HCT116 (cell line): ENCODE data around the gene POU5F1. TPM values are rescaled to one million over a fixed set of nuclear protein-coding genes. Genes with fewer than 3 reads are reported as not detected.

Experiments used
- ATAC-seq: fragments of 200-7000 bp; cut with Tn5 transposase; 2 replicates; pipeline ENCODE4 v1.9.1; 2020; ENCODE audit warnings: mild to moderate bottlenecking, moderate library complexity
- BruUV-seq: library from RNA; stranded (reverse); fragments of 400-500 nt; replicated peaks from 2 replicates; lab custom pipeline; 2021; lab: Mats Ljungman, UMichigan
- CTCF ChIA-PET: fragments of 300-600 bp; sonication (Branson Sonifier 250); formaldehyde crosslinking; loops from one replicate; lab custom pipeline; 2021; ENCODE audit warnings: antibody characterized with exemption; lab: Charles Lee
- POLR2A ChIA-PET: fragments of 300-600, 350-600 bp; sonication (Branson Sonifier 250); formaldehyde crosslinking; loops from one replicate; lab custom pipeline; 2021; ENCODE audit warnings: antibody characterized with exemption; lab: Charles Lee
- RAD21 ChIA-PET, 2 experiments: fragments of 300-600 bp; sonication (Branson Sonifier 250); formaldehyde crosslinking; loops; one replicate each; lab custom pipeline; 2023; ENCODE audit warnings: low total read pairs in 2 of 2; ENCODE audit not compliant: uncharacterized antibody in 2 of 2, unreplicated experiment in 2 of 2, low non-redundant PET in 1 of 2; lab: Charles Lee
- DNase-seq: peaks from one replicate; pipeline ENCODE4 v3.0.0-alpha.2; 2010; ENCODE audit warnings: low read depth, low spot score
- H2AFZ ChIP-seq: fragments of 200-600 bp; shearing (Covaris generic), sonication (generic); 2 replicates; pipeline ENCODE4 v1.6.1; 2017; ENCODE audit warnings: low read depth, mixed run types, mixed read lengths, antibody characterized with exemption, low read length; ENCODE audit not compliant: poor library complexity, severe bottlenecking
- H3K27ac ChIP-seq: 2 replicates; pipeline ENCODE4 v1.5.1; 2012; ENCODE audit warnings: low read depth, low read length
- H3K27me3 ChIP-seq: fragments of 200-600 bp; sonication (generic); 2 replicates; pipeline ENCODE4 v1.6.1; 2016; ENCODE audit warnings: mixed run types, low read length, mixed read lengths; ENCODE audit not compliant: insufficient read depth
- H3K36me3 ChIP-seq, 2 experiments: fragments of 200-500 bp in 1 of 2; fragments of 200-600 bp in 1 of 2; sonication (Bioruptor generic) in 1 of 2; sonication (generic) in 1 of 2; 2 replicates each; pipeline versions ENCODE4 v1.5.1 to v1.6.1; 2014 to 2016; ENCODE audit warnings: low read length in 2 of 2, inconsistent platforms in 1 of 2, mixed read lengths in 1 of 2, mixed run types in 1 of 2; ENCODE audit not compliant: insufficient read depth in 2 of 2, control insufficient read depth in 1 of 2
- H3K4me1 ChIP-seq, 2 experiments: fragments of 200-600 bp in 1 of 2; sonication (generic) in 1 of 2; 2 replicates each; pipeline versions ENCODE4 v1.5.1 to v1.6.1; 2012 to 2017; ENCODE audit warnings: low read length in 2 of 2, inconsistent platforms in 1 of 2, mild to moderate bottlenecking in 1 of 2, mixed read lengths in 1 of 2, mixed run types in 1 of 2, moderate library complexity in 1 of 2; ENCODE audit not compliant: insufficient read depth in 2 of 2, control insufficient read depth in 1 of 2
- H3K4me2 ChIP-seq: fragments of 200-600 bp; sonication (generic); 2 replicates; pipeline ENCODE4 v1.6.1; 2017; ENCODE audit warnings: mixed run types, low read length, mixed read lengths
- H3K4me3 ChIP-seq, 2 experiments: fragments of 200-600 bp in 1 of 2; sonication (generic) in 1 of 2; replicated peaks in 1 of 2; 2 replicates each; pipeline ENCODE4 v1.5.1; 2011 to 2016; ENCODE audit warnings: low read length in 2 of 2, control low read depth in 1 of 2, low read depth in 1 of 2, mild to moderate bottlenecking in 1 of 2, mixed read lengths in 1 of 2, mixed run types in 1 of 2
- H3K79me2 ChIP-seq: fragments of 200-600 bp; sonication (generic); 2 replicates; pipeline ENCODE4 v1.6.1; 2017; ENCODE audit warnings: mild to moderate bottlenecking, mixed run types, low read length, moderate library complexity, mixed read lengths; ENCODE audit not compliant: insufficient read depth
- H3K9ac ChIP-seq: fragments of 200-600 bp; sonication (generic); 2 replicates; pipeline ENCODE4 v1.6.1; 2016; ENCODE audit warnings: low read length, mixed read lengths
- H3K9me2 ChIP-seq: fragments of 200-600 bp; sonication (generic), shearing (Covaris generic); 2 replicates; pipeline ENCODE4 v1.6.1; 2017; ENCODE audit warnings: mixed run types, mild to moderate bottlenecking, moderate library complexity; ENCODE audit not compliant: insufficient read depth
- H3K9me3 ChIP-seq, 2 experiments: fragments of 200-500 bp in 1 of 2; fragments of 200-600 bp in 1 of 2; sonication (Bioruptor generic) in 1 of 2; sonication (generic) in 1 of 2; 2 replicates each; pipeline ENCODE4 v1.6.1; 2014 to 2017; ENCODE audit warnings: low read length in 2 of 2, mixed read lengths in 2 of 2, inconsistent platforms in 1 of 2, low read depth in 1 of 2, mild to moderate bottlenecking in 1 of 2, mixed run types in 1 of 2, moderate library complexity in 1 of 2; ENCODE audit not compliant: control insufficient read depth in 1 of 2, insufficient read depth in 1 of 2
- H4K20me1 ChIP-seq: fragments of 200-600 bp; sonication (generic), shearing (Covaris generic); 2 replicates; pipeline ENCODE4 v1.6.1; 2017; ENCODE audit warnings: mixed run types, mild to moderate bottlenecking, moderate library complexity; ENCODE audit not compliant: insufficient read depth
- FOSL1 ChIP-seq: IDR thresholded peaks from 2 replicates; pipeline ENCODE4 v1.6.1; 2012; ENCODE audit warnings: low read depth
- REST ChIP-seq: IDR thresholded peaks from 2 replicates; pipeline ENCODE4 v1.6.1; 2012; ENCODE audit warnings: low read depth
- SRF ChIP-seq: IDR thresholded peaks from 2 replicates; pipeline ENCODE4 v1.6.1; 2012; ENCODE audit warnings: low read depth
- ZBTB33 ChIP-seq: IDR thresholded peaks from 2 replicates; pipeline ENCODE4 v1.6.1; 2011; ENCODE audit warnings: mild to moderate bottlenecking, low read length, moderate library complexity; ENCODE audit not compliant: insufficient replicate concordance; ENCODE audit errors: extremely low read depth
- intact Hi-C: fragments of 100-400 bp; cut with micrococcal nuclease; formaldehyde crosslinking; loops from 2 replicates; pipeline ENCODE4 v1.10.0; 2022
- total RNA-seq: library from RNA; stranded (reverse); gene quantifications from one replicate; pipeline ENCODE4 v1.2.1, GENCODE V29; 2021; ENCODE audit not compliant: unreplicated experiment
- TF ChIP-seq, protein P1 (sequence below): IDR thresholded peaks from 2 replicates; pipeline ENCODE4 v1.6.1; 2012

The POU5F1 gene
- total RNA-seq, 1 experiment from 2014 or later = 1.9 TPM

DNA sequence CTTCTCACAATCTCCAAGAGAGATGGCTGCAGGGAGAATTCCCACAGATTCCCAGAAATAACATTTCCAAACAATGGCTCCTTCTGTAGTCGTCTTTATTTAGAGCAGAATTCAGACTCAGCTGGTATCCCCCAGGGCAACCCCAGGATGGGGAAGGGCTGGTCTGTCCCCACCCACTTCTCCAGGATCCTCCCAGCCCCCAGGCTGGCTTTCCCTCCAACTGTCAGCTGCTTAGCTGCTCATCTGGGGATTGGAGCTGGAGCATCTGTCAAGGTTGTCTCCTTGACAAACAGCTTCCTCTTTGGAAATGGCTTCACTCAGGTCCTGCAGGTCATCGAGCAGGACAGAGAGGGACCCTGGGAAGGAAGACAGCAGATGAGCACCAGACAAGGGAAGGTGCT, 28.1 kb downstream of the POU5F1 start:
- H3K9ac ChIP-seq = no peak overlapping the region

More for the DNA sequence above, 28.1 kb downstream of the POU5F1 start:
- TF ChIP-seq REST = no peak
- TF ChIP-seq ZBTB33 = no peak
- no peak for TF ChIP-seq FOSL1
- TF ChIP-seq, protein P1, sequence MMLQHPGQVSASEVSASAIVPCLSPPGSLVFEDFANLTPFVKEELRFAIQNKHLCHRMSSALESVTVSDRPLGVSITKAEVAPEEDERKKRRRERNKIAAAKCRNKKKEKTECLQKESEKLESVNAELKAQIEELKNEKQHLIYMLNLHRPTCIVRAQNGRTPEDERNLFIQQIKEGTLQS = no peak
- no peak for TF ChIP-seq SRF
- peaks cover 4 to 13% of the 10 kb centered on the region in 2 experiments; a peak in 3 of 4 replicates for H3K4me1 ChIP-seq
- H3K36me3 ChIP-seq = peaks cover 0 to 3% of the 10 kb centered on the region in 2 experiments; a peak in 1 of 4 replicates
- H3K9me2 ChIP-seq = no peaks in the 10 kb centered on the region
- H3K27me3 ChIP-seq = no peaks in the 10 kb centered on the region
- H3K79me2 ChIP-seq = no peaks in the 10 kb centered on the region
- no peak overlapping the region for H3K4me3 ChIP-seq
- H3K4me2 ChIP-seq = no peak overlapping the region
- ATAC-seq (no peak), DNase-seq (no peak)
- no peaks in the 10 kb centered on the region for H3K9me3 ChIP-seq
- ChIA-PET POLR2A (no interaction called here), CTCF (no interaction called here), RAD21 (no interaction called here)
- no peak overlapping the region for H2AFZ ChIP-seq
- H4K20me1 ChIP-seq = no peaks in the 10 kb centered on the region
- no TSS peak for BruUV-seq
- H3K27ac ChIP-seq = no peak overlapping the region
- intact Hi-C loops = no loop called here
